ENCODE measurements around the gene NFATC2. TPM values are rescaled to one million over a fixed set of nuclear protein-coding genes. Genes with fewer than 3 reads are reported as not detected.

Gene NFATC2
- total RNA-seq, 1 donor: 0.36 TPM

- no peak overlapping the region for H3K4me3 ChIP-seq (ENCODE audit: low read depth, low read length)
- TF ChIP-seq CTCF (IDR thresholded peaks at IDR 0.05; ENCODE audit: insufficient read depth, low read length): no peak
- DNase-seq (ENCODE audit: low read depth): no peak
Measured at GRCh38 chr20:51398552-51398951, 144.0 kb downstream of the NFATC2 start.

- H3K4me3 ChIP-seq (ENCODE audit: low read depth, low read length): no peak overlapping the region
- DNase-seq (ENCODE audit: low read depth): no peak
- no peak for TF ChIP-seq CTCF (IDR thresholded peaks at IDR 0.05; ENCODE audit: insufficient read depth, low read length)
Measured at GRCh38 chr20:51398083-51398482, 144.4 kb downstream of the NFATC2 start.

- no peak overlapping the region for H3K4me3 ChIP-seq (ENCODE audit: low read depth, low read length)
- DNase-seq (ENCODE audit: low read depth): no peak
- no peak for TF ChIP-seq CTCF (IDR thresholded peaks at IDR 0.05; ENCODE audit: insufficient read depth, low read length)
Measured at GRCh38 chr20:51397137-51397536, 145.4 kb downstream of the NFATC2 start.

GRCh38 chr20:51396365-51396909 is 146.1 kb downstream of the NFATC2 start:
- TF ChIP-seq CTCF (IDR thresholded peaks at IDR 0.05; ENCODE audit: insufficient read depth, low read length): no peak
- no peak for DNase-seq (ENCODE audit: low read depth)
- no peak overlapping the region for H3K4me3 ChIP-seq (ENCODE audit: low read depth, low read length)

GRCh38 chr20:51394706-51395105 is 147.8 kb downstream of the NFATC2 start:
- DNase-seq (ENCODE audit: low read depth): no peak
- no peak for TF ChIP-seq CTCF (IDR thresholded peaks at IDR 0.05; ENCODE audit: insufficient read depth, low read length)
- H3K4me3 ChIP-seq (ENCODE audit: low read depth, low read length): no peak overlapping the region

GRCh38 chr20:51393571-51393970 is 148.9 kb downstream of the NFATC2 start:
- no peak for TF ChIP-seq CTCF (IDR thresholded peaks at IDR 0.05; ENCODE audit: insufficient read depth, low read length)
- H3K4me3 ChIP-seq (ENCODE audit: low read depth, low read length): no peak overlapping the region
- no peak for DNase-seq (ENCODE audit: low read depth)

GRCh38 chr20:51392614-51393186 is 149.8 kb downstream of the NFATC2 start:
- H3K4me3 ChIP-seq (ENCODE audit: low read depth, low read length): no peak overlapping the region
- no peak for TF ChIP-seq CTCF (IDR thresholded peaks at IDR 0.05; ENCODE audit: insufficient read depth, low read length)
- DNase-seq (ENCODE audit: low read depth): no peak
